Adipocyte (in vitro differentiated cells): ENCODE data around the gene CMSS1.
A peak's percentile ranks its signal among the peaks of the same experiment; 100 is the strongest.

Experiments used
- DNase-seq: peaks from one replicate; pipeline ENCODE4 v3.0.0-alpha.2; 2015; ENCODE audit warnings: low read depth
- H3K27me3 ChIP-seq: replicated peaks from 2 replicates; pipeline ENCODE4 v1.7.0; 2013; ENCODE audit warnings: mild to moderate bottlenecking, low read length, moderate library complexity; ENCODE audit not compliant: control insufficient read depth, insufficient read depth
- H3K36me3 ChIP-seq: 2 replicates; pipeline ENCODE4 v1.7.0; 2013; ENCODE audit warnings: low read length, mild to moderate bottlenecking, moderate library complexity; ENCODE audit not compliant: control insufficient read depth, insufficient read depth, severe bottlenecking
- H3K4me1 ChIP-seq: 2 replicates; pipeline ENCODE4 v1.7.0; 2013; ENCODE audit warnings: mild to moderate bottlenecking, low read length, moderate library complexity; ENCODE audit not compliant: control insufficient read depth, insufficient read depth
- H3K4me3 ChIP-seq: 2 replicates; pipeline ENCODE4 v1.7.0; 2013; ENCODE audit warnings: mild to moderate bottlenecking, low read length, moderate library complexity
- H3K9ac ChIP-seq: 2 replicates; pipeline ENCODE4 v1.7.0; 2013; ENCODE audit warnings: mild to moderate bottlenecking, low read length, moderate library complexity
- H3K9me3 ChIP-seq: 2 replicates; pipeline ENCODE4 v1.7.0; 2013; ENCODE audit warnings: mild to moderate bottlenecking, low read length, moderate library complexity; ENCODE audit not compliant: control insufficient read depth

Gene CMSS1

DNA sequence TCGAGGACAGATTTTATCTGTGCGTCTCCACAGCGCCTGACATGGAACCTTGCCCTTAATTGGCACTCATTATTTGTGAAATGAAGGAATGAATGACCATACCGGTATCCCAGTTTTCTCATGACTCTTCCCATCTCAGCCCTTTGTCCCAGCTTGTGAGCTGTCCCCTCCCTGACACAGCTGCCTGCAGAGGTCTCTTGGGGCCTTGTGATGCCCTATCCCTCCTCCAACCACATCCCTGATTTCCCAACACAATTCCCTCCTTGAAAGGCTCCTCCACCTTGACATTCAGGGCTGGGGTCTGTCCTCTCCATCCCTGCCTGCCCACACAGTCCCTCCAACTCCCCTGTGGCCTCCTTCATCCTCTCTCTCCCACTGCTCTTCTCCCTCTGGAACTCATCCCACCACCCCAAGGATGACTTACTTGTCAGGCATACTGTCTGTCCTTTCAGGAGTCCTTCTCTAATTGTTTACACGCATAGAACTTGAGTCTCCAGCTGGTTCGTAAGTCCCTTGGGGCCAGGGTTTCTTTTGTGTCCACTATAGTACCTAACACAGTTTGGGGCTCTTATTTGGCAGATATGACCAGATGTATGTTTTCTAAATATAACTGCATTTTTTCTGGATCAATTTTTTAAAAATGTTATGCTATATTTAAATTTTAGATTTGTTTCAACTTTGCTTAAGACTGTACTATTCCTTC, 332.2 kb downstream of the CMSS1 start:
- Histone ChIP-seq H3K4me1 (peaks cover 23% of the 10 kb centered on the region), H3K9me3 (no peaks in the 10 kb centered on the region), H3K9ac (no peak overlapping the region), H3K36me3 (peaks cover 9% of the 10 kb centered on the region), H3K4me3 (no peak overlapping the region), H3K27me3 (no peaks in the 10 kb centered on the region)
- DNase-seq, result no peak

DNA sequence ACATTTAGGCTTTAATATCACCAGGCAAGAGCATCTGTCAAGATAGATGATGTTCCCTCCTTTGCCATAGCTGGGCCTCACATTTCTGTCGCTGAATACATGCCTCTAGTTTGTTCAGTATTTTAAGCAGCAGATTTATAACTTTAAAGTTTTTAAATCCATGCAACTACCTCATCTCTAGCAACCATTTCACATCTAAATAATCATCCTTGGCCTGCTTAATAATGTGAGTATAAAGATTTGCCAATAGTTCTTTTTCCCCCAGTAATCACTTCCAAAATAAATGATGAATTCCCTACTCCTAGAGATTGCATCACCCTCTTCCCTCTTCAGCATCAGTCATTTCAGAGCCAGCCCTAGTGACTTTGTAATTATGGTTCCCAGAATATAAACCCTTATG, 332.8 kb downstream of the CMSS1 start:
- Histone ChIP-seq H3K27me3 (no peaks in the 10 kb centered on the region), H3K4me1 (peaks cover 23% of the 10 kb centered on the region), H3K9ac (peak overlapping the region; percentile 38), H3K9me3 (peaks cover 5% of the 10 kb centered on the region), H3K36me3 (peaks cover 11% of the 10 kb centered on the region), H3K4me3 (no peak overlapping the region)
- peak; percentile 63 for DNase-seq

DNA sequence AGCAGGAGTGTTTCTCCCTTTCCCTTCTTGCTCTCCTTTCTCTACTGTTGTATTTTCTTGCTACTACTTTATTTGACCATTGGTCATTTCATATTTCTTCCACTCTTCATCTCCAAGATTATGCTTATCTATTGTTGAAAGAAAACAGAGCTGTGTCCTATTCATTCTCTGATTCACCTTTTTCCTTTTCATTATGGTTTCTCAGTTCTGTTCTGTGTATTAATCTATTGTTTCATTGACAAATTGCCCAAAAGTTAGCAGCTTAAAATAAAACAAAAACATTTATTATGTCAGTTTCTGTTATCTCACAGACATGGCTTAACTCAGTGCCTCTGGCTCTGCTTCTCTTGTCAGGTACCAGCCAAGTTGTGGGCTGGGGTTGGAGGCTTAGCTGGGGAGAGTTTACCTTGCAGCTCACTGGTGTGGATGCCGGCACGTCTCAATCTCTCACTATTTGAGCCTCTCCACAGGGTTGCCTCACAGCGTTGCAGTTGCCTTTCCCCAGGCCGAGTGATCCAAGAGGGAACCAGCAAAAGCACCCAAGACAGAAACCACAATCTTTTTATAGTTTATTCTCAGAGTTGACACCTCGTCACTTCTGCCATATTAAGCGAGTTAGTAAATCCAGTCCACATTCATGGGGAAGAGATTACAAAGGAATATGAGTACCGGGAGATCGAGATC, 333.5 kb downstream of the CMSS1 start:
- no peak overlapping the region for H3K4me3 ChIP-seq
- H3K4me1 ChIP-seq, result peaks cover 23% of the 10 kb centered on the region
- H3K36me3 ChIP-seq, result peaks cover 12% of the 10 kb centered on the region
- DNase-seq, result no peak
- H3K9ac ChIP-seq, result peak overlapping the region; percentile 38
- no peaks in the 10 kb centered on the region for H3K27me3 ChIP-seq
- peaks cover 11% of the 10 kb centered on the region for H3K9me3 ChIP-seq

DNA sequence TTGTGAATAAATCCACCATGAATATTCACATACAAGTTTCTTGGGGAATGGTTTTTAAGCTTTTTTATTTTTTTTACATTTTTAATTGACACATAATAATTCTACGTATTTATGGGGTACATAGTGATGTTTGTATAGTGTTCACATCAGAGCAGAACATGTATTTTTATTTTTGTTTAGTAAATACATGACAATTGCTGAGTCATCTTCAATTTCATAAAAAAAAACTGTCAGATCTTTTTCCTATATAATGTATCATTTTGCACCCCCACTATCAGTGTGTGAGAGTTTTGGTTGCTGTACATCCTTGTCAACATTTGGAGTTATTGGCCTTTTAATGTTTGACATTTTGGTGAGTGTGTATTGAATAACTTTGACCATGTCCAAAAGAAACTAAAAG, 336.5 kb downstream of the CMSS1 start:
- H3K9me3 ChIP-seq, result peaks cover 11% of the 10 kb centered on the region
- no peak for DNase-seq
- no peak overlapping the region for H3K4me3 ChIP-seq
- no peak overlapping the region for H3K9ac ChIP-seq
- no peaks in the 10 kb centered on the region for H3K27me3 ChIP-seq
- peaks cover 12% of the 10 kb centered on the region for H3K36me3 ChIP-seq
- peaks cover 37% of the 10 kb centered on the region for H3K4me1 ChIP-seq

DNA sequence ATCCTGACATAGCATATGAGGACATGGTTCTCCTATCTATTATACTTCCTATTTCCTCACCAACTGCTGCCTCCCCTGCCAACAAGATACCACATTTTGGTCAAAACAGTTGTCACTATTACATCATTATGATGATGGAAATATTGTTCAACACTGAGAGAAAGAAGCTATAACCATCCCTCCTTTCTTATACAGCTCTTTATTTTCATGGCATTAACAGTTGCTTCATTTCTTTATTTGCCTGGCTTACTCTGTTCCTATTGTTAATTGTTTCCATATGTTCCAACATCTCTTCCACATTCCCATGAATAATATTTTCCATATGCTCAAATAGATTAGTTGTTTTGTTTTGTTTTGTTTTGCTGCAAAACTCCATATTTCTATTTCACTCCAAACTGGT, 337.5 kb downstream of the CMSS1 start:
- Histone ChIP-seq H3K27me3 (no peaks in the 10 kb centered on the region), H3K9me3 (peaks cover 11% of the 10 kb centered on the region), H3K4me1 (peaks cover 39% of the 10 kb centered on the region), H3K4me3 (no peak overlapping the region), H3K9ac (no peak overlapping the region), H3K36me3 (peaks cover 12% of the 10 kb centered on the region)
- DNase-seq, result peak; percentile 85

DNA sequence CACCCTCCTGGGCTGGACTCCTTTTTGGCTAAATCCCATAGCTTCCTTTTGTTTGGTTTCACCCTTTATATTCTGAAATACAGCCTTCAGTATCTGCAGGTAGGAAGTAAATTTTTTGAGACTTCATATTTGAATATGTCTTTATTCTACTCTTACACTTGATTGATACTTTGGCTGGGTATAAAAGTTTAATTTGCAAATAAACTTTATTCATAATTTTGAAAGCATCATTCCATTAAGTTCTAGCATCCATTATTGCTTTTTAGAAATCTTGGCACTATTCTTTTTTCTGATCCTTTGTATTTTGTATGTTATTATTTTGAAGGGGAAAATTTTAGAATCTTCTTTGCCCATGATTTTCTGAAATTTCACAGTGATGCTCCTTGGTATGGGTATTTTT, 337.9 kb downstream of the CMSS1 start:
- Histone ChIP-seq H3K27me3 (no peaks in the 10 kb centered on the region), H3K4me1 (peaks cover 39% of the 10 kb centered on the region), H3K4me3 (no peak overlapping the region), H3K9ac (no peak overlapping the region), H3K36me3 (peaks cover 12% of the 10 kb centered on the region), H3K9me3 (peaks cover 11% of the 10 kb centered on the region)
- DNase-seq, result no peak

DNA sequence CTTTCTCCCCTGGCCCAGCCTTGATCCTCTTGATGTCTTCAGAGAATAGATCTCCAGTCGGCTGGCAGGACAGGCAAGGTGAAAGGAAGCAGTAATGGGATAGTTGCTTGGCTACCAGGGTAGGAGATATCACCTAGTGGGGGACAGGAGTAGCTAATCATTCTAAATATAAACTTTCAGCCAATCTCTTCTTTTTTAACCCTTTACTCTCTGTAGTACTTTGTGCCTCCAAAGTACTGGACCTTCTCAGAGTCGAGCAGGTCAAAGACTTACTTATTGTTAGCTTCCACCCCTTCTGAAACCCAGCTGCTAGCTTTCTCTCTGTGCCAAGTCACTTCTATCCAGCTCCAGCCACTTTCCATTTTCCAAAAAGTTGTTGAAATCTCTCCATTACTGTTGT, 340.0 kb downstream of the CMSS1 start:
- peaks cover 11% of the 10 kb centered on the region for H3K9me3 ChIP-seq
- H3K4me3 ChIP-seq, result no peak overlapping the region
- H3K9ac ChIP-seq, result no peak overlapping the region
- no peaks in the 10 kb centered on the region for H3K27me3 ChIP-seq
- peaks cover 36% of the 10 kb centered on the region for H3K4me1 ChIP-seq
- peaks cover 3% of the 10 kb centered on the region for H3K36me3 ChIP-seq
- DNase-seq, result no peak

DNA sequence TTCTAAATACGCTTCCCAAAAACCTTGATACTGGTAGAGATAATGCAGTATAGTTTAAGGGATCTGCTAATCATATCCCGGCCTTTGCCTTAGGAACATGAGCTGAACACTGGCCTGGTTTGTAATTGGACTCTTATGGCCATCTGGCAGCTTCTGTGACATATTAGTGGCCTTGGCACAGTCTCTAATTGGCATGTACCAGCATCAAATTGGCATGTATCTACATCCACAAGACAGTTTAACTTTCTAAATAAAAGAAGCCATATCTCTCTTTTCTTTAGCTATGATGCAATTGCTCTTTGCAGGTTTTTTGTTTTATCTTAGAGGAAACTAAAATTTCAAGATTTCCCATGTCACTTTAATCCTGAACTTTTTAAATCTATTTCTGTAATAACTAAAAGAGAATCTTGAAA, 341.3 kb downstream of the CMSS1 start:
- Histone ChIP-seq H3K27me3 (no peaks in the 10 kb centered on the region), H3K9ac (peak overlapping the region; percentile 63), H3K9me3 (peaks cover 11% of the 10 kb centered on the region), H3K4me1 (peaks cover 40% of the 10 kb centered on the region), H3K36me3 (peaks cover 3% of the 10 kb centered on the region), H3K4me3 (peak overlapping the region; percentile 7)
- DNase-seq, result peak; percentile 54

DNA sequence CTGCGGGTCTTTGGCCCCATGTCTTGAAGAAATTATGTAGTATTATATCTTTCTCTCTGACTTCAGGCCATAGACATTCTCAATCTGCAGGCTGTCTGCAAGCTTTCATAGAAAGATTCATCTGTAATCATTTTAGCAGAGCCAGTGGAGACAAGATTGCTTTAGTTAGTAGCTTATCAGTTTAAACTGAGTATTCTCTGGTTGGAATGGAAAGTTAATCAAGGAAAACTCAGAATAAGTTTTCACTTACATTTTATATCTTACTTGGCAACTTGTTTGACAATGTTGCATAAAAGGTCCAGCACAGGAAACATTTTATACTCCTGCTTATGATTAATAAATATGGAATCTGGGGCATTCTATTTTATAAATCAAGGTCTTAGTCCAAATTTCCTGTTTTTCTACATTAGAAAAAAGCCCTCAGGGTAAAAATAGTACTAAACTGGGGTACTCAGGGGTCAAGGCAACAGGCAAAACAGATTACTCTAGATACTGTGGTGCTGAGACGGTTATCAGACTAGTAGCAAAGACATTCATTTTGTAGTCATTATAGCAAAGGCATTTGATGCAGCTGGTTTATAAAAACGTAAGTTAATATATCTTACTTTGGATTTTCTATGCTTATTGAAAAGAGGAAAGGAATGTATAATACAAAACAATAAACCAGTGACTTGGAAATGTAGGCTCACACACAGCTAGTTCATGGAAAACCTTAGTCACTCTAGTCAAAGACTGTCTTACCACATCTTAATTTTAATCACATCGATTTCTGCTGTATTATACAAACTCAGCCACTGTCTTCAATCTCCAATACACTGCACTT, 341.9 kb downstream of the CMSS1 start:
- H3K4me3 ChIP-seq, result peak overlapping the region; percentile 54

DNA sequence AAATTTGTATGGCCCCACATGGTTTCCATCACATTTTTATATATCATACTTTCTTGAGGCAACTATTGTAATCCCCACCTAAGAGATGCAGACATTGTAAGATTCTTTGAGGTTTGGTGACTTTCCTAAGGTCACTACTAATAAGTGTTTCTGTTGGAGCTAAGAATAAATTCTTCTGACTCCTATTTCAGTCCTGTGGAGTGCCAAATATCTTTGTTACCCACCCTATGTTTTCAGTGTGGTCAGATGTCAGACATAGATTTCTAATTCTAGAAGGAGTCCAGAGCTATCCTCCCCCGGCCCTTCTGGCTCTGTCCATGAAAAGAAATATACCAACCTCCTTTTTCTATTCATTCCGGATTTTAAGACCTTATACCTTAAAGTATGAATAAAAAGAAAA, 342.9 kb downstream of the CMSS1 start:
- DNase-seq, result no peak
- peaks cover 46% of the 10 kb centered on the region for H3K4me1 ChIP-seq
- no peak overlapping the region for H3K4me3 ChIP-seq
- H3K9ac ChIP-seq, result peak overlapping the region; percentile 63
- no peaks in the 10 kb centered on the region for H3K36me3 ChIP-seq
- no peaks in the 10 kb centered on the region for H3K27me3 ChIP-seq
- H3K9me3 ChIP-seq, result peaks cover 5% of the 10 kb centered on the region

More for the DNA sequence above, 341.9 kb downstream of the CMSS1 start:
- Histone ChIP-seq H3K27me3 (no peaks in the 10 kb centered on the region), H3K36me3 (peaks cover 3% of the 10 kb centered on the region), H3K9ac (peak overlapping the region; percentile 63), H3K4me1 (peaks cover 46% of the 10 kb centered on the region), H3K9me3 (peaks cover 11% of the 10 kb centered on the region)
- DNase-seq, result peak; percentile 78

DNA sequence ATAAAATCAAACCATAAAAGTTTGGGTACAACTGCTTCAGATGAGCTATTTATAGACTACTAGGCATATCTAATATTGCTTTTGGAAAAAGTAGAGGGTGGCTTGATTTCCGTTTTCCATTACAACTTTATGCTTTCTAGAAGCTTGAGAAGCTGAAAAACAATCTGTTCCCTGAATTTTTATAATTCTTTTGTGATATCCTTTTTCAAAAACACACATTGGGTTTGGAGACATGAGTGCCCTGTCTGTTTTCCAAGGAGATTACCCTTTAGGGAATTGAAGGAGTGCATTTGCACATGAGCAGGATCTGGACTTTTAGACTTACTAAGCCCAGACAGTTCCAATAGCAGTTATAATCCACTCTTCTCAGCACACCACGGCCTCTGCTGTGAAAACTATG, 346.1 kb downstream of the CMSS1 start:
- H3K4me1 ChIP-seq, result peaks cover 41% of the 10 kb centered on the region
- DNase-seq, result no peak
- H3K4me3 ChIP-seq, result no peak overlapping the region
- peak overlapping the region; percentile 47 for H3K9ac ChIP-seq
- peaks cover 3% of the 10 kb centered on the region for H3K36me3 ChIP-seq
- no peaks in the 10 kb centered on the region for H3K27me3 ChIP-seq
- no peaks in the 10 kb centered on the region for H3K9me3 ChIP-seq
